HEK293 (cell line): ENCODE data around the gene CARD6.
A peak's percentile ranks its signal among the peaks of the same experiment; 100 is the strongest.

Experiments used
- GFI1B ChIP-seq: fragments of 450-650 bp; formaldehyde crosslinking; IDR thresholded peaks from 2 replicates; pipeline ENCODE4 v1.5.1; 2016; ENCODE audit warnings: missing biosample characterization, missing genetic modification characterization
- GLI4 ChIP-seq: fragments of 450-650 bp; formaldehyde crosslinking; IDR thresholded peaks from 2 replicates; pipeline ENCODE4 v1.5.1; 2016; ENCODE audit warnings: missing biosample characterization, missing genetic modification characterization
- KLF8 ChIP-seq: fragments of 450-650 bp; formaldehyde crosslinking; IDR thresholded peaks from 2 replicates; pipeline ENCODE4 v1.5.1; 2016; ENCODE audit warnings: missing biosample characterization, missing genetic modification characterization
- REPIN1 ChIP-seq: fragments of 450-650 bp; formaldehyde crosslinking; IDR thresholded peaks from 2 replicates; pipeline ENCODE4 v1.5.1; 2017; ENCODE audit warnings: missing biosample characterization, missing genetic modification characterization, low read depth
- SP2 ChIP-seq: fragments of 450-650 bp; formaldehyde crosslinking; IDR thresholded peaks from 2 replicates; pipeline ENCODE4 v1.5.1; 2016; ENCODE audit warnings: missing biosample characterization, missing genetic modification characterization
- WT1 ChIP-seq: fragments of 450-650 bp; formaldehyde crosslinking; IDR thresholded peaks from 2 replicates; pipeline ENCODE4 v1.5.1; 2016; ENCODE audit warnings: missing biosample characterization, missing genetic modification characterization
- YY1 ChIP-seq: fragments of 450-650 bp; formaldehyde crosslinking; IDR thresholded peaks from 2 replicates; pipeline ENCODE4 v1.5.1; 2018; ENCODE audit warnings: missing biosample characterization, missing genetic modification characterization
- ZBTB8A ChIP-seq: fragments of 450-650 bp; formaldehyde crosslinking; IDR thresholded peaks from 2 replicates; pipeline ENCODE4 v1.5.1; 2016; ENCODE audit warnings: missing biosample characterization, missing genetic modification characterization
- ZFP41 ChIP-seq: fragments of 450-650 bp; formaldehyde crosslinking; IDR thresholded peaks from 2 replicates; pipeline ENCODE4 v1.5.1; 2016; ENCODE audit warnings: missing biosample characterization, missing genetic modification characterization, borderline replicate concordance
- ZNF175 ChIP-seq: fragments of 450-650 bp; formaldehyde crosslinking; IDR thresholded peaks from 2 replicates; pipeline ENCODE4 v1.5.1; 2016; ENCODE audit warnings: missing biosample characterization, missing genetic modification characterization
- ZNF184 ChIP-seq: fragments of 450-650 bp; IDR thresholded peaks from 2 replicates; pipeline ENCODE4 v1.5.1; 2018; ENCODE audit warnings: missing biosample characterization, mild to moderate bottlenecking, missing genetic modification characterization
- ZNF19 ChIP-seq: fragments of 450-650 bp; formaldehyde crosslinking; IDR thresholded peaks from 2 replicates; pipeline ENCODE4; 2016; ENCODE audit warnings: missing biosample characterization, missing genetic modification characterization, low read depth
- ZNF2 ChIP-seq: fragments of 450-650 bp; formaldehyde crosslinking; IDR thresholded peaks from 2 replicates; pipeline ENCODE4 v1.5.1; 2016; ENCODE audit warnings: missing biosample characterization, missing genetic modification characterization
- ZNF23 ChIP-seq: fragments of 450-650 bp; formaldehyde crosslinking; IDR thresholded peaks from 2 replicates; pipeline ENCODE4 v1.5.1; 2016; ENCODE audit warnings: missing biosample characterization, missing genetic modification characterization, borderline replicate concordance
- ZNF292 ChIP-seq: fragments of 450-650 bp; formaldehyde crosslinking; IDR thresholded peaks from 2 replicates; pipeline ENCODE4 v1.5.1; 2016; ENCODE audit warnings: low read depth, missing biosample characterization, missing genetic modification characterization, borderline replicate concordance
- ZNF311 ChIP-seq: fragments of 450-650 bp; formaldehyde crosslinking; IDR thresholded peaks from 2 replicates; pipeline ENCODE4 v1.5.1; 2017; ENCODE audit warnings: missing biosample characterization, missing genetic modification characterization, borderline replicate concordance
- ZNF521 ChIP-seq: fragments of 450-650 bp; formaldehyde crosslinking; IDR thresholded peaks from 2 replicates; pipeline ENCODE4 v1.5.1; 2017; ENCODE audit warnings: missing biosample characterization, mild to moderate bottlenecking, missing genetic modification characterization
- ZNF560 ChIP-seq: fragments of 450-650 bp; formaldehyde crosslinking; IDR thresholded peaks from 2 replicates; pipeline ENCODE4 v1.5.1; 2017; ENCODE audit warnings: missing biosample characterization, missing genetic modification characterization, borderline replicate concordance
- ZNF624 ChIP-seq: fragments of 450-650 bp; formaldehyde crosslinking; IDR thresholded peaks from 2 replicates; pipeline ENCODE4 v1.5.1; 2017; ENCODE audit warnings: missing biosample characterization, missing genetic modification characterization
- ZNF777 ChIP-seq: fragments of 450-650 bp; formaldehyde crosslinking; IDR thresholded peaks from 2 replicates; pipeline ENCODE4 v1.5.1; 2017; ENCODE audit warnings: missing biosample characterization, missing genetic modification characterization, borderline replicate concordance
- TF ChIP-seq, protein P1 (sequence below): fragments of 450-650 bp; formaldehyde crosslinking; IDR thresholded peaks from 2 replicates; pipeline ENCODE4 v1.5.0; 2017; ENCODE audit warnings: missing biosample characterization, missing genetic modification characterization, borderline replicate concordance
- TF ChIP-seq, protein P2 (sequence below): fragments of 450-650 bp; formaldehyde crosslinking; IDR thresholded peaks from 2 replicates; pipeline ENCODE4 v1.5.1; 2017; ENCODE audit warnings: missing biosample characterization, missing genetic modification characterization
- TF ChIP-seq, protein P3 (sequence below): fragments of 450-650 bp; formaldehyde crosslinking; IDR thresholded peaks from 2 replicates; pipeline ENCODE4 v1.5.1; 2016; ENCODE audit warnings: missing biosample characterization, missing genetic modification characterization
- TF ChIP-seq, protein P4 (sequence below): fragments of 450-650 bp; formaldehyde crosslinking; IDR thresholded peaks from 2 replicates; pipeline ENCODE4 v1.5.1; 2017; ENCODE audit warnings: missing biosample characterization, mild to moderate bottlenecking, missing genetic modification characterization, moderate library complexity
- TF ChIP-seq, protein P5 (sequence below): fragments of 450-650 bp; formaldehyde crosslinking; IDR thresholded peaks from 2 replicates; pipeline ENCODE4 v1.5.1; 2017; ENCODE audit warnings: missing biosample characterization, missing genetic modification characterization
- TF ChIP-seq, protein P6 (sequence below): fragments of 450-650 bp; formaldehyde crosslinking; IDR thresholded peaks from 2 replicates; pipeline ENCODE4 v1.5.1; 2016; ENCODE audit warnings: missing biosample characterization, missing genetic modification characterization

Gene CARD6

DNA sequence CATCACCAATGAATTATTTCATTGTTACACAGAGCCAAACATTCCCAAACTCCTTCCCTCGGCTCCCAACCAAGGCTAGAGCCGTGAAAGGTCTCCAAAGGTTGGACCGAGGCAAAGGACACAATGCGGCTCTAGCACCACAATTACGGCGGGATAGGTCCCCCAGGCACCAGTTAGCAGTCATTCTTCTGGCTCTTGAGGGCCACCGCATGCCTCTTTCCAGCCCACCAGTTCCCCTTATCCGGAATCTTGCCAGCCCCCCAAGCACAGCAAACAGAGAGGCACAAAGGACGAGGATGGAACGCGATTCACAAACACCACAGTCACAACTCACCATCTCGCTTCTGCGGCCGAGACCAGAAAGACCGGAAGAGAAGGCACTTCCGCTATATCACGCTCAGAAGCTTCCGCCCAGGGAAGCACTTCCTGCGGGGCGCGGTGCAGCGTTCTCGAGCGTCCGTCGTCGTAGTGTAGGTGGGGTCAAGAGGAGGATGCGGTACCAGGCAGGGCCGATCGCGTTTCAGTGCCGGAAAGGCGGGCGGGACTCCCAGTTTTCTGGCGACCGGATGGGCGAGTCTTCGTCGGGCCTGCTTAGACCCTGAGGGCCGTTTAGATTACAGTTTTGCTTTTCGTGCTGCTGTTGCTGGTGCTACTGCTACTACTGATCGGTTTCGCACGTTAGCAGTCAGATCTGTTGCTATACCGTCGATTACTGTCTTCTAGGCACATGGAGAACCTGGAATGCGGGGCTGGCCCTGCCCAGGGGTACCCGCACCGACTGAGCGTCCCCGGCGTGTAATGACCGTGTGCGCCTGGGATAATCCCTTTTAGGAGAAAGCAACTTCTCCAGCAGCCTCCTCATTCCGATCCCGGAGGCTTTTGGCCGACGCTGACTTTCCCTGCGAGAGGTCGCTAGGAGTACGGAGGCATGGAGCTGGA is 6.0 kb upstream of the CARD6 start, which contains the start of gene RPL37 (continued):
- TF ChIP-seq ZNF311 (tag by site-specific recombination) = no peak
- TF ChIP-seq GFI1B = no peak; the same call in 1 of the 2 replicates
- TF ChIP-seq, protein P1, sequence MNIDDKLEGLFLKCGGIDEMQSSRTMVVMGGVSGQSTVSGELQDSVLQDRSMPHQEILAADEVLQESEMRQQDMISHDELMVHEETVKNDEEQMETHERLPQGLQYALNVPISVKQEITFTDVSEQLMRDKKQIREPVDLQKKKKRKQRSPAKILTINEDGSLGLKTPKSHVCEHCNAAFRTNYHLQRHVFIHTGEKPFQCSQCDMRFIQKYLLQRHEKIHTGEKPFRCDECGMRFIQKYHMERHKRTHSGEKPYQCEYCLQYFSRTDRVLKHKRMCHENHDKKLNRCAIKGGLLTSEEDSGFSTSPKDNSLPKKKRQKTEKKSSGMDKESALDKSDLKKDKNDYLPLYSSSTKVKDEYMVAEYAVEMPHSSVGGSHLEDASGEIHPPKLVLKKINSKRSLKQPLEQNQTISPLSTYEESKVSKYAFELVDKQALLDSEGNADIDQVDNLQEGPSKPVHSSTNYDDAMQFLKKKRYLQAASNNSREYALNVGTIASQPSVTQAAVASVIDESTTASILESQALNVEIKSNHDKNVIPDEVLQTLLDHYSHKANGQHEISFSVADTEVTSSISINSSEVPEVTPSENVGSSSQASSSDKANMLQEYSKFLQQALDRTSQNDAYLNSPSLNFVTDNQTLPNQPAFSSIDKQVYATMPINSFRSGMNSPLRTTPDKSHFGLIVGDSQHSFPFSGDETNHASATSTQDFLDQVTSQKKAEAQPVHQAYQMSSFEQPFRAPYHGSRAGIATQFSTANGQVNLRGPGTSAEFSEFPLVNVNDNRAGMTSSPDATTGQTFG (tag by site-specific recombination) = no peak
- TF ChIP-seq, protein P2, sequence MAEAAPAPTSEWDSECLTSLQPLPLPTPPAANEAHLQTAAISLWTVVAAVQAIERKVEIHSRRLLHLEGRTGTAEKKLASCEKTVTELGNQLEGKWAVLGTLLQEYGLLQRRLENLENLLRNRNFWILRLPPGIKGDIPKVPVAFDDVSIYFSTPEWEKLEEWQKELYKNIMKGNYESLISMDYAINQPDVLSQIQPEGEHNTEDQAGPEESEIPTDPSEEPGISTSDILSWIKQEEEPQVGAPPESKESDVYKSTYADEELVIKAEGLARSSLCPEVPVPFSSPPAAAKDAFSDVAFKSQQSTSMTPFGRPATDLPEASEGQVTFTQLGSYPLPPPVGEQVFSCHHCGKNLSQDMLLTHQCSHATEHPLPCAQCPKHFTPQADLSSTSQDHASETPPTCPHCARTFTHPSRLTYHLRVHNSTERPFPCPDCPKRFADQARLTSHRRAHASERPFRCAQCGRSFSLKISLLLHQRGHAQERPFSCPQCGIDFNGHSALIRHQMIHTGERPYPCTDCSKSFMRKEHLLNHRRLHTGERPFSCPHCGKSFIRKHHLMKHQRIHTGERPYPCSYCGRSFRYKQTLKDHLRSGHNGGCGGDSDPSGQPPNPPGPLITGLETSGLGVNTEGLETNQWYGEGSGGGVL (tag by site-specific recombination) = no peak
- peak; percentile 99 for TF ChIP-seq GLI4
- TF ChIP-seq, protein P3, sequence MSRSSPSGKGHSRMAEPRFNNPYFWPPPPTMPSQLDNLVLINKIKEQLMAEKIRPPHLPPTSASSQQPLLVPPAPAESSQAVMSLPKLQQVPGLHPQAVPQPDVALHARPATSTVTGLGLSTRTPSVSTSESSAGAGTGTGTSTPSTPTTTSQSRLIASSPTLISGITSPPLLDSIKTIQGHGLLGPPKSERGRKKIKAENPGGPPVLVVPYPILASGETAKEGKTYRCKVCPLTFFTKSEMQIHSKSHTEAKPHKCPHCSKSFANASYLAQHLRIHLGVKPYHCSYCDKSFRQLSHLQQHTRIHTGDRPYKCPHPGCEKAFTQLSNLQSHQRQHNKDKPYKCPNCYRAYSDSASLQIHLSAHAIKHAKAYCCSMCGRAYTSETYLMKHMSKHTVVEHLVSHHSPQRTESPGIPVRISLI = no peak
- peak; percentile 97 for TF ChIP-seq REPIN1
- TF ChIP-seq ZNF2 (tag by site-specific recombination) = peak; percentile 98
- TF ChIP-seq SP2 = peak; percentile 99
- TF ChIP-seq YY1 = peak; percentile 71; the same call in 1 of the 2 replicates
- 0 out of 2 replicates have a peak, but pooled peaks have one; percentile 41 for TF ChIP-seq ZNF19 (tag by site-specific recombination)
- TF ChIP-seq, protein P4, sequence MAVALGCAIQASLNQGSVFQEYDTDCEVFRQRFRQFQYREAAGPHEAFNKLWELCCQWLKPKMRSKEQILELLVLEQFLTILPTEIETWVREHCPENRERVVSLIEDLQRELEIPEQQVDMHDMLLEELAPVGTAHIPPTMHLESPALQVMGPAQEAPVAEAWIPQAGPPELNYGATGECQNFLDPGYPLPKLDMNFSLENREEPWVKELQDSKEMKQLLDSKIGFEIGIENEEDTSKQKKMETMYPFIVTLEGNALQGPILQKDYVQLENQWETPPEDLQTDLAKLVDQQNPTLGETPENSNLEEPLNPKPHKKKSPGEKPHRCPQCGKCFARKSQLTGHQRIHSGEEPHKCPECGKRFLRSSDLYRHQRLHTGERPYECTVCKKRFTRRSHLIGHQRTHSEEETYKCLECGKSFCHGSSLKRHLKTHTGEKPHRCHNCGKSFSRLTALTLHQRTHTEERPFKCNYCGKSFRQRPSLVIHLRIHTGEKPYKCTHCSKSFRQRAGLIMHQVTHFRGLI (tag by site-specific recombination) = no peak
- no peak for TF ChIP-seq ZNF23 (tag by site-specific recombination)
- TF ChIP-seq ZNF560 (tag by site-specific recombination) = no peak
- TF ChIP-seq ZNF175 (tag by site-specific recombination) = no peak
- peak; percentile 86 for TF ChIP-seq ZBTB8A (tag by site-specific recombination)
- TF ChIP-seq ZNF184 = peak; percentile 82
- no peak for TF ChIP-seq ZNF624 (tag by site-specific recombination)
- TF ChIP-seq, protein P5, sequence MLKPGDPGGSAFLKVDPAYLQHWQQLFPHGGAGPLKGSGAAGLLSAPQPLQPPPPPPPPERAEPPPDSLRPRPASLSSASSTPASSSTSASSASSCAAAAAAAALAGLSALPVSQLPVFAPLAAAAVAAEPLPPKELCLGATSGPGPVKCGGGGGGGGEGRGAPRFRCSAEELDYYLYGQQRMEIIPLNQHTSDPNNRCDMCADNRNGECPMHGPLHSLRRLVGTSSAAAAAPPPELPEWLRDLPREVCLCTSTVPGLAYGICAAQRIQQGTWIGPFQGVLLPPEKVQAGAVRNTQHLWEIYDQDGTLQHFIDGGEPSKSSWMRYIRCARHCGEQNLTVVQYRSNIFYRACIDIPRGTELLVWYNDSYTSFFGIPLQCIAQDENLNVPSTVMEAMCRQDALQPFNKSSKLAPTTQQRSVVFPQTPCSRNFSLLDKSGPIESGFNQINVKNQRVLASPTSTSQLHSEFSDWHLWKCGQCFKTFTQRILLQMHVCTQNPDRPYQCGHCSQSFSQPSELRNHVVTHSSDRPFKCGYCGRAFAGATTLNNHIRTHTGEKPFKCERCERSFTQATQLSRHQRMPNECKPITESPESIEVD (tag by site-specific recombination) = no peak; the same call in 1 of the 2 replicates
- TF ChIP-seq, protein P6, sequence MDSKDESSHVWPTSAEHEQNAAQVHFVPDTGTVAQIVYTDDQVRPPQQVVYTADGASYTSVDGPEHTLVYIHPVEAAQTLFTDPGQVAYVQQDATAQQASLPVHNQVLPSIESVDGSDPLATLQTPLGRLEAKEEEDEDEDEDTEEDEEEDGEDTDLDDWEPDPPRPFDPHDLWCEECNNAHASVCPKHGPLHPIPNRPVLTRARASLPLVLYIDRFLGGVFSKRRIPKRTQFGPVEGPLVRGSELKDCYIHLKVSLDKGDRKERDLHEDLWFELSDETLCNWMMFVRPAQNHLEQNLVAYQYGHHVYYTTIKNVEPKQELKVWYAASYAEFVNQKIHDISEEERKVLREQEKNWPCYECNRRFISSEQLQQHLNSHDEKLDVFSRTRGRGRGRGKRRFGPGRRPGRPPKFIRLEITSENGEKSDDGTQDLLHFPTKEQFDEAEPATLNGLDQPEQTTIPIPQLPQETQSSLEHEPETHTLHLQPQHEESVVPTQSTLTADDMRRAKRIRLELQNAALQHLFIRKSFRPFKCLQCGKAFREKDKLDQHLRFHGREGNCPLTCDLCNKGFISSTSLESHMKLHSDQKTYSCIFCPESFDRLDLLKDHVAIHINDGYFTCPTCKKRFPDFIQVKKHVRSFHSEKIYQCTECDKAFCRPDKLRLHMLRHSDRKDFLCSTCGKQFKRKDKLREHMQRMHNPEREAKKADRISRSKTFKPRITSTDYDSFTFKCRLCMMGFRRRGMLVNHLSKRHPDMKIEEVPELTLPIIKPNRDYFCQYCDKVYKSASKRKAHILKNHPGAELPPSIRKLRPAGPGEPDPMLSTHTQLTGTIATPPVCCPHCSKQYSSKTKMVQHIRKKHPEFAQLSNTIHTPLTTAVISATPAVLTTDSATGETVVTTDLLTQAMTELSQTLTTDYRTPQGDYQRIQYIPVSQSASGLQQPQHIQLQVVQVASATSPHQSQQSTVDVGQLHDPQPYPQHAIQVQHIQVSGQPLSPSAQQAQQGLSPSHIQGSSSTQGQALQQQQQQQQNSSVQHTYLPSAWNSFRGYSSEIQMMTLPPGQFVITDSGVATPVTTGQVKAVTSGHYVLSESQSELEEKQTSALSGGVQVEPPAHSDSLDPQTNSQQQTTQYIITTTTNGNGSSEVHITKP (tag by site-specific recombination) = peak; percentile 88
- TF ChIP-seq KLF8 (tag by site-specific recombination) = peak; percentile 99
- no peak for TF ChIP-seq ZNF777 (tag by site-specific recombination)
- peak; percentile 75 for TF ChIP-seq WT1 (tag by site-specific recombination)
- no peak for TF ChIP-seq ZNF521 (tag by site-specific recombination)
- TF ChIP-seq ZNF292 (tag by site-specific recombination) = no peak
- peak; percentile 96 for TF ChIP-seq ZFP41 (tag by site-specific recombination)
